MCF 10A (cell line): Measurements from ENCODE around the gene ZNF648. TPM values are rescaled to one million over a fixed set of nuclear protein-coding genes. Genes with fewer than 3 reads are reported as not detected.

ENCODE experiments used
- Bru-seq: library from RNA; stranded (reverse); fragments of 400-500 nt; gene quantifications from one replicate; lab custom pipeline; 2021; lab: Mats Ljungman, UMichigan
- BruChase-seq, 2 experiments: library from RNA; stranded (reverse); fragments of 400-500 nt; gene quantifications; one replicate each; lab custom pipeline; 2021; lab: Mats Ljungman, UMichigan
- BruUV-seq: library from RNA; stranded (reverse); fragments of 400-500 nt; replicated peaks from 2 replicates; lab custom pipeline; 2021; lab: Mats Ljungman, UMichigan
- CTCF ChIA-PET: fragments of 300-600 bp; sonication (Branson Sonifier 250); formaldehyde crosslinking; extraction: SDS; loops from one replicate; lab custom pipeline; 2021; ENCODE audit warnings: antibody characterized with exemption, inconsistent platforms; lab: Yijun Ruan, JAX
- POLR2A ChIA-PET: fragments of 300-600, 350-650 bp; sonication (Branson Sonifier 250); formaldehyde crosslinking; extraction: SDS; loops from one replicate; lab custom pipeline; 2020; ENCODE audit warnings: antibody characterized with exemption, inconsistent platforms; lab: Yijun Ruan, JAX
- DNase-seq: peaks from one replicate; pipeline ENCODE4 v3.0.0-alpha.2; 2018; ENCODE audit not compliant: unreplicated experiment
- H3K27ac Mint-ChIP-seq: one replicate; pipeline ENCODE4 v1.8.0; 2022; ENCODE audit warnings: mild to moderate bottlenecking, low read depth, mixed read lengths; ENCODE audit not compliant: unreplicated experiment
- H3K27me3 Mint-ChIP-seq: one replicate; pipeline ENCODE4 v1.8.0; 2022; ENCODE audit warnings: mixed read lengths; ENCODE audit not compliant: insufficient read depth, unreplicated experiment
- H3K36me3 Mint-ChIP-seq: one replicate; pipeline ENCODE4 v1.8.0; 2022; ENCODE audit warnings: mild to moderate bottlenecking, moderate library complexity, mixed read lengths; ENCODE audit not compliant: insufficient read depth, unreplicated experiment
- H3K4me1 Mint-ChIP-seq: one replicate; pipeline ENCODE4 v1.8.0; 2022; ENCODE audit warnings: mixed read lengths; ENCODE audit not compliant: insufficient read depth, unreplicated experiment
- H3K4me3 Mint-ChIP-seq: one replicate; pipeline ENCODE4 v1.8.0; 2022; ENCODE audit warnings: mild to moderate bottlenecking, moderate library complexity, mixed read lengths; ENCODE audit not compliant: unreplicated experiment
- H3K9me3 Mint-ChIP-seq: one replicate; pipeline ENCODE4 v1.8.0; 2022; ENCODE audit warnings: mixed read lengths; ENCODE audit not compliant: unreplicated experiment
- intact Hi-C: fragments of 100-400 bp; cut with micrococcal nuclease; formaldehyde crosslinking; loops from 2 replicates; pipeline ENCODE4 v1.14.1; 2022
- long read RNA-seq: library from polyadenylated mRNA; stranded (forward); transcript quantifications from one replicate; pipeline ENCODE4 v2.0.0, GENCODE V29; 2022
- total RNA-seq: library from RNA; stranded (reverse); gene quantifications from 2 replicates; pipeline ENCODE4 v1.2.3, GENCODE V29; 2022
- TF ChIP-seq, protein P1 (sequence below): fragments of 200-600 bp; IDR thresholded peaks from one replicate; pipeline ENCODE4 v1.8.0; 2022; ENCODE audit warnings: antibody characterized with exemption, mild to moderate bottlenecking; ENCODE audit not compliant: unreplicated experiment

The ZNF648 gene, protein sequence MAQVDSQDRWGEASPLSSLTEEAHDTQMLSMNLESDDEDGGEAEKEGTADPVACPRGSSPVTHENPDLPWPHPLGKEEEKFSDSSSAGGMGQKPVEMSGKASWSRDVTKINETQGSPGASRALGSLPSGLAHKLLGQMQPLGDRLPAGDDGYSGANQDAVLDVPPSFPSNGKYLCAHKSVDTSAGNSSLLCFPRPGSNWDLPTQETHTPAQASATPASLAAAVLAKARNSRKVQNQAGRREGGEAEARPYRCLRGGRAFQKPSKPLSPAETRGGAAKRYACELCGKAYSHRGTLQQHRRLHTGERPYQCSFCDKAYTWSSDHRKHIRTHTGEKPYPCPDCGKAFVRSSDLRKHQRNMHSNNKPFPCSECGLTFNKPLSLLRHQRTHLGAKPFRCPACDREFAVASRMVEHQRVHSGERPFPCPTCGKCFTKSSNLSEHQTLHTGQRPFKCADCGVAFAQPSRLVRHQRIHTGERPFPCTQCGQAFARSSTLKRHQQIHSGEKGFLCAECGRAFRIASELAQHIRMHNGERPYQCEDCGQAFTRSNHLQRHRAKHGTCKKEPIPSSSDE
- not detected in 2 replicates for total RNA-seq
- Bru-seq, nascent RNA, result not detected
- BruChase-seq, experiment 1, labeled RNA remaining after a 6-hour chase, result percentile 10 among the genes with signal in this experiment
- BruChase-seq, experiment 2, labeled RNA remaining after a 2-hour chase, result percentile 16 among the genes with signal in this experiment
- long read RNA-seq, result 0 reads

DNA sequence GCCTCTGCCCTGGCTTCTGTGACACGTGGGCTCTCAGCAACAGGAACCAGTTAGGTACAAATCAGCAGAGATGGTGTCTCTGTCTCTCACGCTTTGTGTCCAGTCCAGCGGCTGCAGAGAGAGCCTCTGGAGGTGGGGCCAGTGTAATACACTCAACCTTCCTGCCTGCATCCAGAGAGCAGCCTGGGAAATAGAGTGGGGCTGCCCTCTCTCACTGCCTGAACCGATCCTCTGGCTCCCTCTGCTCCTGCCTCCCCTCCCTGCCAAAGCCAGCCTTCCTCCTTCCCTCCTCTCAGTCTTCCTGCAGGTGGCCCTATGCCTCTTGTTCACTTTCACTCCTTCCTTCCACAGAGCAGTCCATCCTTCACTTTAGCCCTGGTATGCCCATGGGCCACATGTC, at the start of gene ZNF648:
Gene ZNF648, minus strand, starts transcription at position 119 of the 400 bp plus-strand sequence. CDS start 3,702 bp downstream, outside the sequence.
- Mint-ChIP-seq H3K9me3 (peaks cover 8% of the 10 kb centered on the region), H3K27ac (no peak within 1 kb of the TSS), H3K36me3 (no peaks in the 10 kb centered on the region), H3K4me3 (no peak within 1 kb of the TSS), H3K4me1 (no peaks in the 10 kb centered on the region), H3K27me3 (peaks cover 19% of the 10 kb centered on the region)
- intact Hi-C loops, result no loop called here
- BruUV-seq, result no TSS peak
- CTCF ChIA-PET, result no interaction called here
- TF ChIP-seq, protein P1, sequence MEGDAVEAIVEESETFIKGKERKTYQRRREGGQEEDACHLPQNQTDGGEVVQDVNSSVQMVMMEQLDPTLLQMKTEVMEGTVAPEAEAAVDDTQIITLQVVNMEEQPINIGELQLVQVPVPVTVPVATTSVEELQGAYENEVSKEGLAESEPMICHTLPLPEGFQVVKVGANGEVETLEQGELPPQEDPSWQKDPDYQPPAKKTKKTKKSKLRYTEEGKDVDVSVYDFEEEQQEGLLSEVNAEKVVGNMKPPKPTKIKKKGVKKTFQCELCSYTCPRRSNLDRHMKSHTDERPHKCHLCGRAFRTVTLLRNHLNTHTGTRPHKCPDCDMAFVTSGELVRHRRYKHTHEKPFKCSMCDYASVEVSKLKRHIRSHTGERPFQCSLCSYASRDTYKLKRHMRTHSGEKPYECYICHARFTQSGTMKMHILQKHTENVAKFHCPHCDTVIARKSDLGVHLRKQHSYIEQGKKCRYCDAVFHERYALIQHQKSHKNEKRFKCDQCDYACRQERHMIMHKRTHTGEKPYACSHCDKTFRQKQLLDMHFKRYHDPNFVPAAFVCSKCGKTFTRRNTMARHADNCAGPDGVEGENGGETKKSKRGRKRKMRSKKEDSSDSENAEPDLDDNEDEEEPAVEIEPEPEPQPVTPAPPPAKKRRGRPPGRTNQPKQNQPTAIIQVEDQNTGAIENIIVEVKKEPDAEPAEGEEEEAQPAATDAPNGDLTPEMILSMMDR, result no peak
- POLR2A ChIA-PET, result no interaction called here
- no peak for DNase-seq

GRCh38 chr1:182110635-182111034, 49.1 kb upstream of the ZNF648 start:
- BruUV-seq, result no TSS peak
- CTCF ChIA-PET, result interaction anchor here (0.7 to 2.9 kb wide), 4 partner anchors 8 to 287 kb away, joined by 3 to 11 read pairs (median 6); no protein-coding TSS in a partner anchor

DNA sequence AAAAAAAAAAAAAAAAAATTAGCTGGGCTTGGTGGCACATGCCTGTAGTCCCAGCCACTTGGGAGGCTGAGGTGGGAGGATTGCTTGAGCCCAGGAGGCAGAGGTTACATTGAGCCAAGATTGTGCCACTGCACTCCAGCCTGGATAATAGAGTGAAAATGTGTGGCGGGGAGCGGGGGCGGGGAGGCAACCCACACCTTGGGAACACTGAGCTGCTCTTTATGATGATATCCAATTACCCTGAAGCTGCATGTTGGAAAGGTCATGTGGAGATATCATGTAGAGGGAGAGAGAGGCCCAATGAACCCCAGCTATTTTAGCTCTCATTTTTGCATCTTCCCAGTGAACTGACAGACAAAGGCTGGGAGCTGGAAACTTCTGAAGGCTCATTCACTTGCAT, 48.3 kb upstream of the ZNF648 start:
- no peak overlapping the region for H3K27ac Mint-ChIP-seq
- no TSS peak for BruUV-seq
- no peak for DNase-seq
- H3K27me3 Mint-ChIP-seq, result no peaks in the 10 kb centered on the region
- H3K4me1 Mint-ChIP-seq, result peaks cover 14% of the 10 kb centered on the region
- peaks cover 12% of the 10 kb centered on the region for H3K9me3 Mint-ChIP-seq
- H3K36me3 Mint-ChIP-seq, result no peaks in the 10 kb centered on the region
- POLR2A ChIA-PET, result interaction anchor here (1.1 to 1.4 kb wide), 4 partner anchors 11 to 286 kb away, joined by 3 read pairs; no protein-coding TSS in a partner anchor
- no peak overlapping the region for H3K4me3 Mint-ChIP-seq
- TF ChIP-seq, protein P1, result no peak
- intact Hi-C loops, result no loop called here
- CTCF ChIA-PET, result interaction anchor here (0.7 to 2.9 kb wide), 6 partner anchors 9 to 287 kb away, joined by 3 to 11 read pairs (median 5); no protein-coding TSS in a partner anchor

More at GRCh38 chr1:182110635-182111034, 49.1 kb upstream of the ZNF648 start:
- TF ChIP-seq, protein P1, result no peak
- peaks cover 12% of the 10 kb centered on the region for H3K9me3 Mint-ChIP-seq
- intact Hi-C loops, result no loop called here
- no peak overlapping the region for H3K27ac Mint-ChIP-seq
- H3K36me3 Mint-ChIP-seq, result no peaks in the 10 kb centered on the region
- H3K27me3 Mint-ChIP-seq, result no peaks in the 10 kb centered on the region
- POLR2A ChIA-PET, result interaction anchor here (1.1 to 1.4 kb wide), 2 partner anchors 10 to 32 kb away, joined by 3 read pairs; no protein-coding TSS in a partner anchor
- H3K4me3 Mint-ChIP-seq, result no peak overlapping the region
- peaks cover 14% of the 10 kb centered on the region for H3K4me1 Mint-ChIP-seq
- no peak for DNase-seq
